Heart right ventricle (tissue), 16 donors: Measurements from ENCODE around the gene C1orf105. TPM values are rescaled to one million over a fixed set of nuclear protein-coding genes. Genes with fewer than 3 reads are reported as not detected.

Experiments used
- ATAC-seq, 8 donors: fragments of 200-7000 bp; cut with Tn5 transposase; one replicate each; pipeline ENCODE4 v1.9.1; 2020; ENCODE audit warnings: mild to moderate bottlenecking in 8 of 8, moderate library complexity in 8 of 8, moderate number of reproducible peaks in 1 of 8
- DNase-seq, 2 donors: peaks; one replicate each; pipeline ENCODE4 v3.0.0-alpha.2; 2020
- H3K27ac ChIP-seq, 10 donors: fragments of 200-600 bp; sonication (generic) in 2 of 10; one replicate each; pipeline versions ENCODE4 v1.5.0 to v1.8.0; 2020 to 2022; ENCODE audit warnings: mild to moderate bottlenecking in 3 of 10
- H3K27me3 ChIP-seq, 7 donors: fragments of 200-600 bp; one replicate each; pipeline ENCODE4 v1.8.0; 2021 to 2022; ENCODE audit warnings: mild to moderate bottlenecking in 2 of 7
- H3K36me3 ChIP-seq, 9 donors: fragments of 200-600 bp; sonication (generic) in 1 of 9; one replicate each; pipeline versions ENCODE4 v1.5.0 to v1.8.0; 2020 to 2022; ENCODE audit warnings: mild to moderate bottlenecking in 2 of 9
- H3K4me1 ChIP-seq, 9 donors: fragments of 200-600 bp; sonication (generic) in 1 of 9; one replicate each; pipeline versions ENCODE4 v1.5.0 to v1.8.0; 2020 to 2022; ENCODE audit warnings: mild to moderate bottlenecking in 4 of 9
- H3K4me3 ChIP-seq, 10 donors: fragments of 200-600 bp; sonication (generic) in 2 of 10; one replicate each; pipeline versions ENCODE4 v1.5.0 to v1.8.0; 2020 to 2022; ENCODE audit warnings: mild to moderate bottlenecking in 7 of 10, moderate library complexity in 2 of 10
- H3K9me3 ChIP-seq, 11 donors: fragments of 200-600 bp in 10 of 11; sonication (generic) in 2 of 11; one replicate each; pipeline versions ENCODE4 v1.5.0 to v1.8.0; 2013 to 2022; ENCODE audit warnings: mild to moderate bottlenecking in 2 of 11, control low read depth in 1 of 11, moderate library complexity in 1 of 11
- WGBS, 2 donors: extraction: QIAGEN DNeasy Blood & Tissue Kit; methylation state at CpG; one replicate each; pipeline ENCODE4 v1.1.7; 2013; ENCODE audit warnings: inconsistent platforms in 1 of 2; 5-methylcytosine and 5-hydroxymethylcytosine counted together
- intact Hi-C, 10 donors: fragments of 100-400 bp; cut with DNase I; formaldehyde crosslinking; loops; one replicate each; pipeline versions ENCODE4 v1.11.1 to v1.14.2; 2022
- polyA plus RNA-seq, 2 donors: library from polyadenylated mRNA; stranded (reverse); fragments of 200-250 nt; gene quantifications; one replicate each; pipeline ENCODE4 v1.2.3, GENCODE V29; 2013
- total RNA-seq, 10 donors: library from RNA; stranded (reverse); fragmentation: NEBNext Ultra II Directional in 3 of 10; extraction: Animal tissue kit (Norgen Biotek cat#: 25700) in 3 of 10; gene quantifications; one replicate each; pipeline versions ENCODE4 v1.2.1 to v1.2.4, GENCODE V29; 2021 to 2023
- TF ChIP-seq, protein P1 (sequence below), 9 donors: fragments of 200-600 bp; sonication (generic) in 2 of 9; IDR thresholded peaks; one replicate each; pipeline versions ENCODE4 v1.5.0 to v1.8.0; 2021 to 2022; ENCODE audit warnings: antibody characterized with exemption in 9 of 9, mild to moderate bottlenecking in 5 of 9, moderate library complexity in 1 of 9
- donor health status: Arrhythmogenic right ventricular cardiomyopathy.
- donor health status: ischemic (EF 13 %, LVEDD 7.1; RV severe dilation, severe dysfunction).
- donor health status: healthy with polysubstance abuse.
- donor health status: DM: no; HTN: yes; CAD: no.
- donor health status: DM: no; HTN: no; CAD: no.
- donor health status: ischemic (EF 25% LVEDD 6.9; RV normal size, moderate dysfunction).
- donor health status: ischemic (EF 25% LVEDD 5.7; RV mildly dilated, moderate dysfunction).
- donor health status: healthy.
- donor health status: DM: yes; HTN: yes; CAD: no.
- donor health status: Ischemic cardiomyopathy.
- donor health status: ischemic (EF 35%, LVEDD 5.7; RV mildly dilated, moderate dysfunction).
- donor health status: nonischemic (EF 11% LVEDD 7.7; RV severe dilation, severe dysfunction).
- donor health status: DM: yes; HTN: yes; CAD: no.
- donor health status: PGD.
- donor health status: ischemic (EF 29% LVEDD 5.4; RV normal size, mild dysfunction).
- donor health status: nonischemic (EF 23%, LVEDD 6.1; RV moderate dilation, normal function).

The C1orf105 gene
- total and polyA plus RNA-seq, 12 donors, result 1.1 to 52.7 (median 8.6) TPM

- TF ChIP-seq, protein P1, sequence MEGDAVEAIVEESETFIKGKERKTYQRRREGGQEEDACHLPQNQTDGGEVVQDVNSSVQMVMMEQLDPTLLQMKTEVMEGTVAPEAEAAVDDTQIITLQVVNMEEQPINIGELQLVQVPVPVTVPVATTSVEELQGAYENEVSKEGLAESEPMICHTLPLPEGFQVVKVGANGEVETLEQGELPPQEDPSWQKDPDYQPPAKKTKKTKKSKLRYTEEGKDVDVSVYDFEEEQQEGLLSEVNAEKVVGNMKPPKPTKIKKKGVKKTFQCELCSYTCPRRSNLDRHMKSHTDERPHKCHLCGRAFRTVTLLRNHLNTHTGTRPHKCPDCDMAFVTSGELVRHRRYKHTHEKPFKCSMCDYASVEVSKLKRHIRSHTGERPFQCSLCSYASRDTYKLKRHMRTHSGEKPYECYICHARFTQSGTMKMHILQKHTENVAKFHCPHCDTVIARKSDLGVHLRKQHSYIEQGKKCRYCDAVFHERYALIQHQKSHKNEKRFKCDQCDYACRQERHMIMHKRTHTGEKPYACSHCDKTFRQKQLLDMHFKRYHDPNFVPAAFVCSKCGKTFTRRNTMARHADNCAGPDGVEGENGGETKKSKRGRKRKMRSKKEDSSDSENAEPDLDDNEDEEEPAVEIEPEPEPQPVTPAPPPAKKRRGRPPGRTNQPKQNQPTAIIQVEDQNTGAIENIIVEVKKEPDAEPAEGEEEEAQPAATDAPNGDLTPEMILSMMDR (IDR thresholded peaks at IDR 0.05), result peak in 1 of 9 donors; percentile 9
- H3K36me3 ChIP-seq, result no peaks in the 10 kb centered on the region
- no peak overlapping the region for H3K4me3 ChIP-seq
- H3K9me3 ChIP-seq, result no peaks in the 10 kb centered on the region
- no peak for DNase-seq
- intact Hi-C loops, result loop anchor here in 6 of 10 donors (2.0 to 10.0 kb wide), 7 partner anchors 311 to 400 kb away; no protein-coding TSS in a partner anchor
- no peak for ATAC-seq
- peaks cover 0 to 41% (median 31%) of the 10 kb centered on the region in 9 donors for H3K4me1 ChIP-seq
- WGBS, 2 donors, result 84% methylated on average over 5 of the region's 5 CpGs
- H3K27ac ChIP-seq, result no peak overlapping the region
- H3K27me3 ChIP-seq, result no peaks in the 10 kb centered on the region
These were observed 18.6 kb upstream of the C1orf105 start for GRCh38 chr1:172401892-172402291.

- DNase-seq (no peak), ATAC-seq (no peak)
- TF ChIP-seq, protein P1 (IDR thresholded peaks at IDR 0.05), result no peak
- intact Hi-C loops, result loop anchor here in 6 of 10 donors (2.0 to 10.0 kb wide), 7 partner anchors 312 to 401 kb away; no protein-coding TSS in a partner anchor
- 71 to 74% methylated on average over 1 of the region's 1 CpG for WGBS, 2 donors
- H3K27me3 ChIP-seq, result no peaks in the 10 kb centered on the region
- H3K4me3 ChIP-seq, result no peak overlapping the region
- no peaks in the 10 kb centered on the region for H3K36me3 ChIP-seq
- peaks cover 0 to 32% (median 20%) of the 10 kb centered on the region in 9 donors for H3K4me1 ChIP-seq
- H3K9me3 ChIP-seq, result no peaks in the 10 kb centered on the region
- H3K27ac ChIP-seq, result no peak overlapping the region
These were observed 17.5 kb upstream of the C1orf105 start for GRCh38 chr1:172402878-172403569.

DNA sequence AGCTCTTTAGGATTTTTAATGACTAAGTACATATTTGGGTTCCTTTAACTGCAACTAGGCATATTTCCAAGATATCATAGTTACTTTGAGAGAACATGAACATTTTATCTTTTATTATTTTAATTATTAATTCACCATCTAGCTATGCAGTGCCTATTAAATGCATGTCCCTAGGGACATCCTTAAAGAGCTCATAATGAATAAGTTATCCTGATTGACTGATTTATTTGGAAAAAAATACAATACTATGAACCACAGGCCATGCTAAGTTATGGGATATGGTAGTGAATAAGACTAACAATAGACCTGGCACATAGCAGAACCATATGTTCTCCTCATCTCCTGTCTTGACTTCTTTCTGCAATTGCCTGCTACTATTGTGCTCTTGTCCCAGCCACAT, 16.4 kb upstream of the C1orf105 start:
- Histone ChIP-seq H3K27me3 (no peaks in the 10 kb centered on the region), H3K4me1 (peaks cover 0 to 21% (median 9%) of the 10 kb centered on the region in 9 donors), H3K27ac (no peak overlapping the region), H3K9me3 (no peaks in the 10 kb centered on the region), H3K36me3 (no peaks in the 10 kb centered on the region), H3K4me3 (no peak overlapping the region)
- DNase-seq, result no peak
- intact Hi-C loops, result loop anchor here in 6 of 10 donors (5.0 to 10.0 kb wide), 6 partner anchors 317 to 402 kb away; no protein-coding TSS in a partner anchor
- no peak for ATAC-seq
- TF ChIP-seq, protein P1 (IDR thresholded peaks at IDR 0.05), result no peak

GRCh38 chr1:172405912-172406311, 14.6 kb upstream of the C1orf105 start:
- no peak overlapping the region for H3K4me3 ChIP-seq
- intact Hi-C loops, result loop anchor here in 4 of 10 donors (10.0 kb wide), 3 partner anchors 321 to 401 kb away; no protein-coding TSS in a partner anchor
- H3K36me3 ChIP-seq, result no peaks in the 10 kb centered on the region
- TF ChIP-seq, protein P1 (IDR thresholded peaks at IDR 0.05), result no peak
- H3K9me3 ChIP-seq, result no peaks in the 10 kb centered on the region
- H3K27ac ChIP-seq, result no peak overlapping the region
- H3K27me3 ChIP-seq, result no peaks in the 10 kb centered on the region
- H3K4me1 ChIP-seq, result peaks cover 0 to 10% (median 0%) of the 10 kb centered on the region in 9 donors
- DNase-seq (no peak), ATAC-seq (no peak)
